ENCODE results near the gene TCHH.
"Not testable (repeated sequence)": the region's sequence is repeated elsewhere in the genome, so short reads cannot be mapped to it uniquely, and the experiment has no call there.

The TCHH gene

DNA sequence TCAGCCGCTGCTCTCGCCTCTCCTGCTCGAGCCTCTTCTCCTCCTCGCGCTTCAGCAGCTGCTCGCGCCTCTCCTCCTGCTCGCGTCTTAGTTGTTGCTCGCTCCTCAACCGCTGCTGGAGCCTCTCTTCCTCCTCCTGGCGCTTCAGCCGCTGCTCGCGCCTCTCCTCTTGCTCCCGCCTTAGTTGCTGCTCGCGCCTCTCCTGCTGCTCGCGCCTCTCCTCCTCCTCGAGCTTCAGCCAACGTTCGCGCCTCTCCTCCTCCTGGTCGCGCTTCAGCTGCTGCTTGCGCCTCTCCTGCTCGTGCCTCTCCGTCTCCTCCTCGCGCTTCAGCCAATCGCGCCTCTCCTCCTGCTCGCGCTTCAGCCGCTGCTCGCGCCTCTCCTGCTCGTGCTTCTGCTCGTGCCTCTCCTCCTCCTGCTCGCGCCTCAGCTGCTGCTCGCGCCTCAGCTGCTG, 3.7 kb downstream of the TCHH start:
- DNase-seq (ENCODE audit: low read depth in 3 of 3, low spot score in 1 of 3), result no peak

DNA sequence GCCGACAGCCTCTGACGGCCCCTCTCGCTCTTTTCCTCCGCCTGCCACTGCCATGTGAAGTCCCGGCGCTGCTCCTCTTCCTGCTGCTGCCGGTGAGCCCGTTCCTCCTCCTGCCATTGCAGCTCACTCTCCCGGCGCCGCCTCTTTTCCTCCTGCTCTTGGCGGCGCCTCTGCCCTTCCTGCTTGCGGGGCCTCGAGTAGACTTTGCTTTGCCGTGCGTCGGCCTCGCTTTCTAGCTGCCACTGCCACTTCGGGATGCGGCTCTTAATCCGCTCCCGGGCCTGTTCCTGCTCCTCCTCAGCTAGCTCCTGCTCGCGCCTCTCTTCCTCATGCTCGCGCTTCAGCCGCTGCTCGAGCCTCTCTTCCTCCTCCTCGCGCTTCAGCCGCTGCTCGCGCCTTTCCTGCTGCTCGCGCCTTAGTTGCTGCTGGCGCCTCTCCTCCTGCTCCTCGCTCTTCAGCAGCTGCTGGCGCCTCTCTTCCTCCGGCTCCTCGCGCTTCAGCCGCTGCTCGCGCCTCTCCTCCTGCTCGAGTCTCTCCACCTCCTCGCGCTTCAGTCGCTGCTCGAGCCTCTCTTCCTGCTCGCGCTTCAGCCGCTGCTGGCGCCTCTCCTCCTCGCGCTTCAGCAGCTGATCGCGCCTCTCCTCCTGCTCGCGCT, 4.3 kb downstream of the TCHH start:
- peak in 1 of 3 donors; percentile 8 for DNase-seq (ENCODE audit: low read depth in 3 of 3, low spot score in 1 of 3)

DNA sequence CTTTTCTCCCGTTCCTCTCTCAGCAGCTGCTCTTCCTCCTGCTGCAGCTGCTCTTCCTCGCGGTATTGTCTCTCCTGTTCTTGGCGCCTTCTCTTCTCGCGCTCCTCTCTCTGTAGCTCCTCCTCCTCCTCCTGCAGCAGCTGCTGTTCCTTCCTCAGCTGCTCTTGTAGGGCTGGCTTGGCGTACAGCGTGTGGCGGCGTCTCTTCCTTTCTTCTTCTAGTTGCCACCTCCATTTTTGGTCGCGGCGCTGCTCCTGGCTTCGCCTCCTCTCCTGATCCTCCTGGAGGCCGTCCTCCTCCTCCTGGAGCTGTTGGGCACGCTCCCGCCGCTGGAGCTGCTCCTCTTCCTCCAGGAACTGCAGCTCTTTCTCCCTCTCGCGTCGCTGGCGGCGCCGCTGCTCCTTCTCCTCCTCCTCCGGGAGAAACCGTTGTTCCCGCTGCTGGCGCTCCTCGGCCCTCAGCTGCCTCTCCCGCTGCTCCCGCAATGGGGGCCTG, 4.8 kb downstream of the TCHH start:
- DNase-seq (ENCODE audit: low read depth in 3 of 3, low spot score in 1 of 3), result peak in 1 of 3 donors; percentile 3

- DNase-seq (ENCODE audit: low read depth in 3 of 3, low spot score in 1 of 3), result no peak
Measured at GRCh38 chr1:152109998-152110294, 5.3 kb downstream of the TCHH start.

DNA sequence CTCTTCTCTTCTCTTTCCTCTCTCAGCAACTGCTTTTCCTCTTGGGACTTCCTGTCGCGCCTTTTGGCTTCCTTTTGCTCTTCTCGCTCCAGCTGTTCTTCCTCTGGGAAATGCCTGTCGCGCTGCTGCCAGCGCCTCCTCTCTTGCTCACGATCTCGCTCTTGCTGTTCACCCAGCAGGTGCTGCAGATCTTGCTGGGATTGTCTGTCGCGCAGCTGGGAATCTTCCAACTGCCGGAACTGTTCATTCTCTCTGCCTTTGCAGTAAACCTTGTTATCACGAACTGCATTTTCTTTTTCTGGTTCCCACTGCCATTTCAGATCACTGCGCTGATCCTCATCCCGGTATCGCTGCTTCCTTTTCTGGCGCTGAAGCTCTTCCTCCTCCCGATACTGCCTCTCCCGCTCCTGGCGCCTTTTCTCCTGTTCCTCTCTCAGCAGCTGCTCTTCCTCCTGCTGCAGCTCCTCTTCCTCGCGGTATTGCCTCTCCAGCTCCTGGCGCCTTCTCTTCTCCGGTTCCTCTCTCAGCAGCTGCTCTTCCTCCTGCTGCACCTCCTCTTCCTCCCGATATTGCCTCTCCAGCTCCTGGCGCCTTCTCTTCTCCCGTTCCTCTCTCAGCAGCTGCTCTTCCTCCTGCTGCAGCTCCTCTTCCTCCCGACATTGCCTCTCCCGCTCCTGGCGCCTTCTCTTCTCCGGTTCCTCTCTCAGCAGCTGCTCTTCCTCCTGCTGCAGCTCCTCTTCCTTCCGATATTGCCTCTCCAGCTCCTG, 5.8 kb downstream of the TCHH start:
- DNase-seq (ENCODE audit: low read depth in 3 of 3, low spot score in 1 of 3), result no peak

- no peak for DNase-seq (ENCODE audit: low read depth in 3 of 3, low spot score in 1 of 3)
Measured at GRCh38 chr1:152108882-152109222, 6.4 kb downstream of the TCHH start.

GRCh38 chr1:152107984-152108881, 7.0 kb downstream of the TCHH start:
- DNase-seq (ENCODE audit: low read depth in 3 of 3, low spot score in 1 of 3), result no peak

GRCh38 chr1:152107031-152107983, 7.9 kb downstream of the TCHH start:
- DNase-seq (ENCODE audit: low read depth in 3 of 3, low spot score in 1 of 3), result no peak

DNA sequence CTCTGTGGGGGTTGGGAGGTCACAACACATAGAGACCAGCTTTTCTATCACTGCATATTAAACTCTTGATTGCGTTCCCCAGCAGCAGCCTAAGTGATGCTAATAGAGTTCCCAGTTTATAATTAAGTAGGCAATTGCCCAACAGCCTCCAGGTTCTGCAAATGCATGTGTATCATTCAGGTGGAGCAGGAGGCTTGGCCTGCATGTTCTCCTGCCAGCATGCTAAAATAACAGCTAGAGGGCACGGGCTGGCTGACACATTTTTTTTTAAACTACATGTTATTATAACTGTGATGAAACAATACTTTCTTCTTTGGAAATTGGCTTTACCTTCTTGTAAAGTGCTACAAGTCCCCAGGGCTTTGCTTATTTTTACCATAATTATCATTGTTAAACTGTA, 10.4 kb downstream of the TCHH start:
- DNase-seq (ENCODE audit: low read depth in 3 of 3, low spot score in 1 of 3), result no peak

- no peak for DNase-seq (ENCODE audit: low read depth in 3 of 3, low spot score in 1 of 3)
Measured at GRCh38 chr1:152096931-152097330, 18.3 kb downstream of the TCHH start.

DNA sequence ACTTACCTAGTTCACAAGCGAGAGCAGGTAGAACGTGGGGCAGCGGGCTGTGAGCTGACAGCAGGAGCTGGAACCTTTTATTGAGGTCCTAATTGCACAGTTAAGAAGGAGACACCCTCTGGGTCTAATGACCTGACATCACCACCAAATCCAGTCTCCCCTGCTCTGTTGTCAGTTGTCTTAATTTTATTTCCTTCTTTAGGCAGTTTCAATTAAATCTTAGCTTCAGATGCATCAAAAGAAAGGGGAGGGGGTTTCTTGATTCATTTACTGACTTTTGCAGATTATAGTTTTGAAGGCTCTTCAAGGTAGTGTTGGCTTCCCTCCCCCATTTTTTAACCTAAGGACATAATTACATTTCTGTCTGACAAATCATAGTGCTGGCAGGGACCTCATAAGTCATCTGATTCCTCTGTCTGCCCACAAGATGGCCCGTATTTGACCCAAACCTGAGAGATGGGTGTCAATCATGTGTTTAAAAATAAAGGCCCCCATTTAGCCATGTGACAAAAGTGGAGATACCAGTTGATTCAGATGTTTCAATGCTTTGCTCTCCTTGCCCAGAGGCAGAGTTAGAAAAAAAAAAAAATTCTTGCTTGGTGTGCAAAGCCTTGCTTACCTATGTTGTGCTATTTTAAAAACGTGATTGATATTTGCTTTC, 26.1 kb downstream of the TCHH start, which contains the start of gene TCHHL1:
TCHHL1 (minus strand) TSS at position 51 of the 661 bp plus-strand sequence. CDS start 921 bp downstream, outside the sequence.
- no peak for DNase-seq (ENCODE audit: low read depth in 3 of 3, low spot score in 1 of 3)

GRCh38 chr1:152086760-152087159, 28.5 kb downstream of the TCHH start:
- DNase-seq (ENCODE audit: low read depth in 3 of 3, low spot score in 1 of 3), result no peak

DNA sequence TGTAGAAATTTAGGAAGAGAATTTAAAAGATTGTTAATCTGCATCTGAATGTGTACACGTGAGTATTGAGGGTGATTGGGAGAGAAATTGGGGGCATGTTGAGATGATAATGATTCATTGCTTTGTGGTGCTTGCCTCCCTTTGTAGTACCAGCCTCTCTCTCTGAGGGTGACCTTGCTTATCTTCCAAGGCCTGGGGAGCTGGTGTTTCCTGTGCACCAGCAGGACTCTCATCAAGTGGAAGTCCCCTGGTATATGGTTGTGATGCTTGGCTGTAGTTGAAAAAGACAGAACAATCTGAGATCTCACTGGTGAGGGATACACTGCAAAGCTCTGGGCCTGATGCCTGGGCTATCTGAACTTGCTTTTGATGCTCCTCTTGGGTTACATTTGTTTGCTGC, 30.4 kb downstream of the TCHH start:
- no peak for DNase-seq (ENCODE audit: low read depth in 3 of 3, low spot score in 1 of 3)

- DNase-seq (ENCODE audit: low read depth in 3 of 3, low spot score in 1 of 3), result not testable (repeated sequence)
Measured at GRCh38 chr1:152081026-152081425, 34.2 kb downstream of the TCHH start.

DNA sequence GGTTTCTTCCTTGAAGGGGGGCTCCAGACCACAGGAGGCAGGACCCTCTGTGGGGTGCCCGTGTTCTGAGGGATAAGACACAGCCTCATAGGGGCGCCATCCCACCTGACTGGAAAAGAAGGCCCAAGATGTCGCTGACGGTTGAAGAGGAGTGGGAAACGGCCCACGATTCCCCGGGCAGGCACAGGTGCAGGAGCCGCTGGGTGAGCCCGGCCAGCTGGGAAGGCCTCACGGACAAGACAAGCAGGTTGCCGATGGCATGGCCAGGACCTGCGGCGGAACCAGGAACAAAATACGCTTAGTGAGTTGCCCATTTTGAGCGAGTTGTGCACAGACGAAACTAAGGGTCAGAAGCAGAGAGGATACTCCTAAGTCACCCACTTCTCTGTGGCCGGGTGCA, 34.8 kb downstream of the TCHH start:
- not testable (repeated sequence) for DNase-seq (ENCODE audit: low read depth in 3 of 3, low spot score in 1 of 3)

DNA sequence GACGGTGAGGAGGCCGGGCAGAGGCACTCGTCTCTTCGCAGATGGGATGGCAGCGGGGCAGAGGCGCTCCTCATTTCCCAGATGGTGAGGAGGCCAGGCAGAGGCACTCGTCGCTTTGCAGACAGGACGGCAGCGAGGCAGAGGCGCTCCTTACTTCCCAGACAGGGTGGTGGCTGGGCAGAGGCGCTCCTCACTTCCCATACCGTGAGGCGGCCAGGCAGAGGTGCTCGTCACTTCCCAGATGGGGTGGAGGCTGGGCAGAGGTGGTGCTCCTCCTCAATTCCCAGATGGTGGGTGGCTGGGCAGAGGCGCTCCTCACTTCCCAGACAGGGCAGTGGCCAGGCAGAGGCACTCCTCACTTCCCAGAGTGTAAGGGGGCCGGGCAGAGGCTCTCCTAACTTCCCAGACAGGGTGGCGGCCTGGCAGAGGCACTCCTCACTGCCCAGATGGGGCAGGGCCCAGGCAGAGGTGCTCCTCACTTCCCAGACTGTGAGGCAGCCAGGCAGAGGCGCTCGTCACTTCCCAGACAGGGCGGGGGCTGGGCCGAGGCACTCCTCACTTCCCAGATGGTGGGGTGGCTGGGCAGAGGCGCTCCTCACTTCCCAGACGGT, 36.3 kb downstream of the TCHH start:
- DNase-seq (ENCODE audit: low read depth in 3 of 3, low spot score in 1 of 3), result no peak

DNA sequence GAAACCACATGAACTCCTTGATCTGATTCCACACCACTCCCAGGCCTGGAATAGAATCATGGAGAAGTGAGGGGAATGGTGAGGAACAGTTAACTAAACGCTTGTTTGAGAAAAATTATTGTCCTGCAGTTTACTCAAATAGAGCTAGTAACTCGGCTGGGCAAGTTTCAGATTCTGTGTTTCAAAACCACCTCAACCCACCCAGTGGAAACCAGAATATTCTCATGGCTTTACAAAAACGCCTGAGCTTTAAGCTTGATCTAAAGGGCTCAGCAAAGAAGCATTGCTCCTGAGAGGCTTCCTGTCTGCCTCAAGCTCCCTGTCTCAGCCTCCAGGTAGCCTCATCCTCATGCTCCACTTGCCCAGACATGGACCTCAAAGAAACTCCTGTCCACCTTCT, 42.9 kb downstream of the TCHH start:
- no peak for DNase-seq (ENCODE audit: low read depth in 3 of 3, low spot score in 1 of 3)

GRCh38 chr1:152071123-152071522, 44.1 kb downstream of the TCHH start:
- DNase-seq (ENCODE audit: low read depth in 3 of 3, low spot score in 1 of 3), result no peak

DNA sequence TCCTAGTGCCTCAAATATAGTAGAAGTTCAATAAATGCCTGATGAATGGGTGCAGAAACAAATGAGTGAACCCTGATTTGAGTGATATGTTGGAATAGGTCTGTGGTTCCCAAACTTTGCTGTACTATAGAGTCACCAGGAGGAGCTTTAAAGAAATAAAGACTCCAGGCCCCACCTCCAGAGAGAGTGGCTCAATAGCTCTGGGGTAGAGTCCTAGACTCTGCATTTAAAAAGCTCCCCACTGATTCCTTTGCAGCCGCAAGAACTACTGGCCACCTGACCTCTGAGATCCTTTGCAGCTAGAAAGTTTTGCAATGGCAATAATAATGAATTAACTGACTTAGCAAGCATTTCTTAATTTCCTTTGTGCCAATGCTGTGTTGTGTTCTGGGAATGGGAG, 47.3 kb downstream of the TCHH start:
- DNase-seq (ENCODE audit: low read depth in 3 of 3, low spot score in 1 of 3), result no peak

DNA sequence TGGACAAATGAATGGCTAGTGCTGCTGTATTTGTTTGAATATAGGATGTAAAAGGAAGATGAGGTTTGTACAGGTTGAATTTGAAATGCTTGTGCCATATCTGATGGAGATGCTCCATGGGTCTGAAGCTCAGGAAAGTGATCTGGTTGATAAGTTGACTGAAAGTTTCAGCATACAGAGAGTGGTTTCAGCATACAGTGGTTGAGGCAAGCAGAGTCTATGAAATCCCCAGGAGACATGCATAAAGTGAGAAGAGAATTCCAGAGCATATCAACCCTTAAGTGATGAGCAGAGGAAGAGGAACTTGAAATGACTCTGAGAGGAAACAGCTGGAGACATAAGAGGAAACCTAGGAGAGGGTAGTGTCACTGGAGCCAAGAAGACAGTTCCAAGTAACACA, 48.1 kb downstream of the TCHH start:
- DNase-seq (ENCODE audit: low read depth in 3 of 3, low spot score in 1 of 3), result no peak
